Hematopoietic multipotent progenitor cell (in vitro differentiated cells): Measurements from ENCODE around the gene NELFB. TPM values are rescaled to one million over a fixed set of nuclear protein-coding genes. Genes with fewer than 3 reads are reported as not detected.
A peak's percentile ranks its signal among the peaks of the same experiment; 100 is the strongest.

Experiments used
- DNase-seq, 3 donors: peaks; one replicate each; pipeline ENCODE4 v3.0.0-alpha.2; 2011 to 2015; ENCODE audit warnings: low read depth in 2 of 3, low spot score in 2 of 3
- total RNA-seq: library from RNA; depleted of rRNA; stranded (reverse); fragments of >200 nt; gene quantifications from one replicate; pipeline ENCODE4 v1.2.3, GENCODE V29; 2012

The NELFB gene
- total RNA-seq, 1 donor, result 72.7 TPM

- DNase-seq, result no peak
Observed at GRCh38 chr9:137301081-137301947, 46.2 kb downstream of the NELFB start.

DNA sequence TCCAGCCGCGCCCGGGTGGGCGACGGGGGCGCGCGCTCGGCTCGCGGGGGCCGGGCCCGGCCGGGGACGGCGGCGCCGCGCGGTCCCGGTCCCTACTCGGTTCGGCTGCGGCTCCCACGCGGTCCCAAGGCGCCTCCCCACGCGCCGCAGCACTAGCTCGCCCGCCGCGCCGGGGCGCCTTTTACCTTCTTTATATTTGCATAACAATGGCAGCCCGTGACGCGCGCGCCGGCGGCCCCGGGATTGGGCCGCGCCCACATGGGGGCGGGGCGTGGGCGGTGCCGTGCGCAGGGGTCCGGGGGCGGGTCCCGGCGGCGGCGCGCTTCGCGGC is 47.0 kb downstream of the NELFB start, which contains the start of gene NRARP:
TSS of gene NRARP (minus strand) at position 154 of the 331 bp plus-strand sequence. CDS start 343 bp downstream, outside the sequence.
- DNase-seq, result peak in 2 of 3 donors; percentile 86 to 88

GRCh38 chr9:137302449-137303150 is 47.5 kb downstream of the NELFB start:
- DNase-seq, result peak in 2 of 3 donors; percentile 68 to 87

DNA sequence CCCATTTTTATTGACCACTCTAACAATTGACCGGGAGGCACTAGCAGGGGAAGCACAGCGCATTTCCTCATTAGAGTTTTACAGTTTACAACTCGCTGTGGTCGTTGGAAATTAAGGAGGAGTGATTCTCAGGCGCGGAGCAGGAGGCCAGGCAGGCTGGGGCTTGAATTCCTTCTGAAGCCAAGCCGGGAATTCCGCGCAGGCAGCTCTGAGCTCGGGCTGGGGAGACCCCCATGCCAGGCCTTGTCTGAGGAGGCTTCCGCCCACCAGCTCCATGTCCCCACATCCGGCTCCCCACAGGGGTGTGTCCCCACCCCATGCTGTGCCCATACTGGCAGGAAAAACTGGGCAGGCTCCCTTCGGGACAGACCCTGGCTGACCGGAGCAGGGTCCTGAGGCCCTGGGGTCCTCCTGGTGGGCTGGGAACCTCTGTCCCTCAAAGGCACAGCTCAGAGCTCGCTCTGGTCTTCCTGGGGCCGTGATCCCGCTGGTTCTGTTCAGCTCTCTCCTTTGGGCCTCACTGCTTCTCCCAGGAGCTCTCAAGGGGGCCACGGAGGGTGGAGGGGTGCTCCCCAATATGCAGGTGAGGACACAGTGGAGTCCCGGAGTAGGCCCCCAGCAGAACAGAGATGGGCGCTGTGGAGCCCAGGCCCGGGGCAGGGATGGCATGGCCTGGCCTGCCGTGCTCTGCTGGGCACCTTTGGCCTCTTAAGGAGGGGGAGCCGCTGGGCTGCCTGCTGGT is 48.2 kb downstream of the NELFB start:
- DNase-seq, result no peak

DNA sequence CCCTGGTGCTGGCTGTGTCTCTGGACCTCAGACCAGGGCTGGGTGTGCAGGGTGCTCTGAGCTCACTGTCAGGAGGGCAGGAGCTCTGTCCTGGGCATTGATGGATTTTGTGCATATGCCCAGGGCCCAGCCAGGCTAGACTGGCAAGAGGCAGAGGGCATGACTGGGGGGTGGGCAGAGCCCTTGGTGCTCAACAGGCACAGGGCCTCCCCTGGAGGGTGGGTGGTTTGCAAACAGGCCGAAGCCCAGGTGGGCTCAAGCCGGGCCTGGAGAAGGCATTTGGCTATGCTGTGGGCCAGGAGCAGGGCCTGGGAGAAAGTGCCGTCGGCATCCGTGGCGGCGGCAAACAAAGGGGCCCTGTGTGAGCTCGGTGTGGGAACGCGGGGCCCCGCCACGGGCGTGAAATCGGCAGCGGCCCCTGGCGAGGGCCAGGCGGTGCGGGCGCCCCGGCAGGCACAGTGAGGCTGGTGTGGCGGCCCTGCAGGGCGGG is 48.8 kb downstream of the NELFB start:
- no peak for DNase-seq

DNA sequence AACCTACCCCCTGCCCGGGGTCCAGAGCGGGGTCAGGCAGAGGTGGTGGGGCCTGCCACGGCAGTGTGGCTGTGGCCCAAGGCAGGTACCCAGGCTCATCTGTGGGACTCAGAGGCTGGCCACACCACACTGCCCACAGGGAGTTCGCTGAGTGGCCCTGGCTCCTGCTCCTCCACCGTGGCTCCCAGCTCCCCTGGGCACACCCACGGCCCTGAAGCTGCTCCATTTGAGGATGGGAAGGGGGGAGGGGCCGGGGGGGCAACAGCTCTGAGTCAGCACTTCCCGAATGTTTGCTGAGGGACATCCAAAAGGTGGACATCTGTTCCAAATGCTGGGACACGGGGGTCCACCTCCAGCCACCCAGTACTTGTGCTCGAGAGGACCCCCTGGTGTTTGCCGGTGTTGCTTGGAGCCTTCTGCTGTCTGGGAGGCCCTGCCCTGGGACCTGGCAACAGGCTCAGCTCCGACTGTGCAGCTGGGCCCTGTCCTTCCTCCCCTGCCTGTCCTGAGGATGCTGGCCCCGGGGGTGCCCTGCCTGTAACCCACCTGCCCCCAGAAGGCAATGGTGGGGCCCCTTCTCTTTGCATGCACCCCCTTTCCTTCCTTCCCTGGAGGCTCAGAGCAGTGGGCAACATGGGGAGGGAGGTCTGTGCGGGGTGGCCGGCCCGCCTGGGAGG is 49.4 kb downstream of the NELFB start:
- peak in 1 of 3 donors; percentile 40 for DNase-seq

GRCh38 chr9:137305060-137305797 is 50.1 kb downstream of the NELFB start:
- DNase-seq, result peak in 1 of 3 donors; percentile 75

GRCh38 chr9:137305798-137306065 is 50.6 kb downstream of the NELFB start:
- DNase-seq, result no peak

GRCh38 chr9:137306066-137306849 is 51.1 kb downstream of the NELFB start:
- no peak for DNase-seq

GRCh38 chr9:137306850-137307254 is 51.7 kb downstream of the NELFB start:
- DNase-seq, result no peak

- peak in 1 of 3 donors; percentile 41 for DNase-seq
Observed at GRCh38 chr9:137307255-137308056, 52.3 kb downstream of the NELFB start.

- no peak for DNase-seq
Observed at GRCh38 chr9:137308057-137308619, 53.0 kb downstream of the NELFB start.

GRCh38 chr9:137309368-137310188 is 54.5 kb downstream of the NELFB start:
- no peak for DNase-seq

DNA sequence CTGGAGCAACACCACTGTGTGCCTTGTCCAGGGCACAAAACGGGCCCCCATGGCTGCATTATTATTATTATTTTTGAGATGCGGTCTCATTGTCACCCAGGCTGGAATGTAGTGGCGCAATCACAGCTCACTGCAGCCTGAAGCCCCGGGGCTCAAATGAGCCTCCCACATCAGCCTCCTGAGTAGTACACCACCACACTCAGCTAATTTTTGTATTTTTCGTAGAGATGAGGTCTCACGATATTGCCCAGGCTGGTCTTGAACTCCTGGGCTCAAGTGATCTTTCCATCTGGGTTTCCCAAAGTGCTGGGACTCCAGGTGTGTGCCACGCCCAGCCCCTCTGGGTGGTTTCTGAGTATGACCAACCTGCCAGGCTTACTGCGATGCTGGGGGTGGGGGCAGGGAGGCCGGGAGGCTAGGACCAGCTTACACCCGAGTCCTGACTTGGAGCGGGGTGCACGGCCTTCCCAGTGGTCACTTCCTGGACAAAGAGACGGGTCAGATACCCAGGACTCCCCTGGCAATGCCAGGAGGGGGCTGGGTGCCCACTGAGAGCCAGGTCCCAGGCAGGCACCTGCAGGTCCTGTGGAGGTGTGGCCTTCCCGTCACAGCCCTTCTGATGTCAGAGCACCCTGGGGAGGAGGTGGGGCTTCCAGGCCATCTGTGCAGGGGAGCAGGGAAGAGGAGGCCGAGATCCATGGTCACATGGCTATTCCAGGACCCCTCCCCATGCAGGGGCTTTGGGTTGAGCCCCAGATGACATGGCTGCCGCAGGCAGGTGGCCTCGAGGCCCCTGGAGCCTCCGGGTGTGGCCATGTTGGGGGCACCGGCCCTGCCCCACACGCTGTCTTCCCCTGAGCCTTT is 55.3 kb downstream of the NELFB start:
- no peak for DNase-seq

DNA sequence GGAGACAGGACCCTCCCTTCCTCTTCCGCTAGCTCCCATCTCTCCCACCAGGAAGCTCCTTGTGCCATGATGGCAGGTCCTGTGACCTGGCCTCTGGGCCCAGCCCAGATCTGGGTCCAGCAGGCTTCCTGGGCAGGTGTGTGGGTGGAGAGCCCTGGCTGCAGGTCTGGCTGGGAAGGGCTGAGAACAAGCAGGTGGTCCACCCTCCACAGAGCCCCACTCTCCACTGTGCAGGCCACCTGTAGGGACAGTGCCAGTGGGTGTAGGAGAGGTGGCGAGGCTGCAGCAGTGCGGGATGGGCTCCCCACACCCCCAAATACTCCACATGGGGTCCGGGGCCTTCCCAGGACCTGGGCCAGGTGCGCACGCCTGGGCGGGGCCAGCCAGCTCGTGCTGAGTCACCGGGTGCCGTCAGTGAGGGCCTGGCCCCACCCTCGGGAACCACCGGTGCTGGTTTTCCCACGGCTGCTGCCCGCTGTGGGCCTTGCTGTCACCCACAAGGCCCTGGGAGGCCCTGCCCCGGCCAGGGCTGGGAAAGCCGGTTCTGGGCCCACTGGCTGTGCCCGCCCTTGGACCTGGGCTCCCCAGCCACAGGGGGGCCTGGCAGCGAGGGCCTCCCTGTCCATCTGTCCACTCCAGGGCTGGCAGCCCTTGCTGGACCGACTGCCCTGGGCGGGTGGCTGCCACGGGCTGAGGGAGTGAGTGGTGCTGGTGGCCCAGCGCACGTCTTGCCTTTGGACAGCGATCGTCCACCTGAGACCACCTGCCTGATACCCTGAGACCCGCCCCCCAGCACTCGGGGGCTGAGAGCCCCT is 56.3 kb downstream of the NELFB start:
- no peak for DNase-seq
